AG10803 (cell line): ENCODE data around the gene KDM5A.
"Not testable (repeated sequence)": the region's sequence is repeated elsewhere in the genome, so short reads cannot be mapped to it uniquely, and the experiment has no call there.

Experiments
- DNase-seq: peaks from one replicate; pipeline ENCODE4 v3.0.0; 2010; ENCODE audit warnings: low read depth
- H3K4me3 ChIP-seq: 2 replicates; pipeline ENCODE4 v1.5.1; 2011; ENCODE audit warnings: mild to moderate bottlenecking, low read length, control low read depth
- TF ChIP-seq, protein P1 (sequence below): conservative IDR thresholded peaks from 2 replicates; pipeline ENCODE4 v1.5.1; 2011; ENCODE audit warnings: mild to moderate bottlenecking, low read length, control low read depth, inconsistent platforms

Gene KDM5A

DNA sequence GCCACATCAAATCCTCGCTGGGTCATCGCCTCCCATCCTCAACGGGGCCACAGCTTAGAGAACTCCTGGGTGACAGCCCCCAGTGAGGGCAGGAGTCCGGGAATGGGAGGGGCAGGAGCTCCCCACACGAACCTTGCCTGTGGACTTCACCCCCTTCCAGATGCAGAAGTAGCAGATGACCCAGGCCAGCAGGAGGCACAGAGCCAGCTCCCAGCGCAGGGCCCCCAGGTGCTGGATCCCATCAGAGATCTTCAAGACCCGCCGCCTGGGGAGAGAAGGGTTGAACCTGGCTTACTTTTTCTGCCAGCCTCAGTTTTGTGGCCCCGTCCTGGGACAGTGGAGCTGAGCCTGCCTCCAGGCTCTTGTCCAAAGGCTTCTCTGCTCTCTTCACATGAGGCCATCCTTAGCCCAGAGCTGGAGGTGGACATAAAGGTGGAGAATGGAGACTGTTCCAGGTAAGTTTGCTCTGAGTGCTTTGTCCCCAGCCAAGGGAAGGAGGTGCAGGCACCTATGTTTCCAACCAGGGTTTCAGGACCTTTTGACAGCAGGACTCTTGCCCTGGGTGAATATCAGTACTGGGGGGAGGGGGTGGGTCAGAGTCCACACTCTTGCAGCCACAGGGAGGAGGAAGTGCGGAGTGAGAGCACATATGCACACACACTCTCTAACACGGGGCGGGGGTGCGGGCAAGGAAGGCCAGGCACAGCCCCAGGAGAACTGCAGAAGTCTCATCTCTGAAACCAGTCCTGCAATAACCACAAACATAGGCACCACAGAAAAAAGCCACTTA, 151.9 kb downstream of the KDM5A start:
- DNase-seq, result no peak
- TF ChIP-seq, protein P1, sequence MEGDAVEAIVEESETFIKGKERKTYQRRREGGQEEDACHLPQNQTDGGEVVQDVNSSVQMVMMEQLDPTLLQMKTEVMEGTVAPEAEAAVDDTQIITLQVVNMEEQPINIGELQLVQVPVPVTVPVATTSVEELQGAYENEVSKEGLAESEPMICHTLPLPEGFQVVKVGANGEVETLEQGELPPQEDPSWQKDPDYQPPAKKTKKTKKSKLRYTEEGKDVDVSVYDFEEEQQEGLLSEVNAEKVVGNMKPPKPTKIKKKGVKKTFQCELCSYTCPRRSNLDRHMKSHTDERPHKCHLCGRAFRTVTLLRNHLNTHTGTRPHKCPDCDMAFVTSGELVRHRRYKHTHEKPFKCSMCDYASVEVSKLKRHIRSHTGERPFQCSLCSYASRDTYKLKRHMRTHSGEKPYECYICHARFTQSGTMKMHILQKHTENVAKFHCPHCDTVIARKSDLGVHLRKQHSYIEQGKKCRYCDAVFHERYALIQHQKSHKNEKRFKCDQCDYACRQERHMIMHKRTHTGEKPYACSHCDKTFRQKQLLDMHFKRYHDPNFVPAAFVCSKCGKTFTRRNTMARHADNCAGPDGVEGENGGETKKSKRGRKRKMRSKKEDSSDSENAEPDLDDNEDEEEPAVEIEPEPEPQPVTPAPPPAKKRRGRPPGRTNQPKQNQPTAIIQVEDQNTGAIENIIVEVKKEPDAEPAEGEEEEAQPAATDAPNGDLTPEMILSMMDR, result no peak
- no peak overlapping the region for H3K4me3 ChIP-seq

DNA sequence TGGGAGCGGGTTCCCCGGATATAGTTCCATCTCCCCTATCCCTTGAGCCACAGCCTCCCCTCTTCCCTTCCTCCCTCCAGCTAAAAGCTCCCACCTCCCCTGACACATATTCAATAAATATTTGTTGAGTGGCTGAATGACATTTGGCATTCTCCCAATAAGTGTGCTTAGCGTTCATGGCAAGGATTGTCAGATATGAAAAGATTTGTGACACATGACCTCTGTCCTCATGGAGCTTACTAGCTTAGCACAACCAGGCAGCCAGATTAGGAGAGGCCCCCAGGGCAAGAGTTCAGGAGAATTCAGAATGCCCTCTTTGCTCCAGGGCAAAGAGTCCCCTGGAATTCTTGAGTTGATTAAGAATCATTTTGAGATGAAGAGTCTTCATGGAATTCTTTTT, 152.7 kb downstream of the KDM5A start:
- TF ChIP-seq, protein P1, result no peak
- H3K4me3 ChIP-seq, result no peak overlapping the region
- DNase-seq, result no peak

DNA sequence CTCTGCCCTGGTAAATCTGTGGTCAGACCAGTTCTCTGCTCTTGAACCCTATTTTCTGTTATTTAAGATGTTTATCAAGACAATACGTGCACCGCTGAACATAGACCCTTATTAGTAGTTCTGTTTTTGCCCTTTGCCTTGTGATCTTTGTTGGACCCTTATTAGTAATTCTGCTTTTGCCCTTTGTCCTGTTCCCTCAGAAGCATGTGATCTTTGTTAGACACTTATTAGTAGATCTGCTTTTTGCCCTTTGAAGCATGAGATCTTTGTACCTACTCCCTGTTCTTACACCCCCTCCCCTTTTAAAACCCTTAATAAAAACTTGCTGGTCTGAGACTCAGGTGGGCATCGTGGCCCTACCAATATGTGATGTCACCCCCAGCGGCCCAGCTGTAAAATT, 153.2 kb downstream of the KDM5A start:
- DNase-seq, H3K4me3 ChIP-seq: not testable (repeated sequence)

DNA sequence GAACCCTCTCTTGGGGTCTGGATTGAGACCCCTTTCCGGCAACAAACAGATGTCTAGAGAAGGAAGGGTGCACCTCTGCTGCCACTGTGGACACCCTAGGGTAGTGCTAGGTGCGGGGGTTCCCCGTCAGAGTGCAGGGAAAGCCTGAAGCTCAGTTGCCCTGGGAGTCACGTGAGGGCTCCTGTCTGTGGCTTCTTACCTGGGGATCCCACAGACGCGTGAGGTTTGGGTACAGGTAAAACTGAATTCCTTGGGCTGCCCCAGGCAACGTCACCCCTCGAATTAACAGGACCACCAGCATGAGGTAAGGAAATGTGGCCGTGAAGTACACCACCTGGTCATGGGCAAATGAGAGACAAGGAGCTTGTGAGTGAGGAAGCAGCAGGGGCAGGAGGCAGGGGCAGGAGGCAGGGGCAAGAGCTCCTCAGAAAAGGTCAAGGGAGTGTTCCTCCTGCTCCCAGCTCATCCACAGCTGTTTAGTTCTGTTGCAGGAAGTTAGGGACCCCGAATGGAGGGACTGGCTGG, 154.2 kb downstream of the KDM5A start:
- TF ChIP-seq, protein P1, result no peak
- H3K4me3 ChIP-seq, result no peak overlapping the region
- DNase-seq, result no peak

DNA sequence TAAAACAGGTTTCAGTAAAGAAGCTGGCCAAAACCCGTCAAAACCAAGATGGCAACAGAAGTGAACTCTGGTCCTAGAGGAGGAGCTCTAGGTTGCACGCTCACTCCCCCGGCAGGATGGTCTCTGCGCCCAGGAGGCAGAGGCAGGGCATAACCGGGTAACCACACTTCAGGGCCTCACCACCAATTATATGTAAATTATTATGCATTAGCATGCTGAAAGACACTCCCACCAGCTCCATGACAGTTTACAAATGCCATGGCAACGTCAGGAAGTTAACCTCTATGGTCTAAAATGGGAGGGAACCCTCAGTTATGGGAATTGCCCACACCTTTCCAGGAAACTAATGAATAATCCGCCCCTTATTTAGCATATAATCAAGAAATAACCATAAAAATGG, 155.1 kb downstream of the KDM5A start:
- H3K4me3 ChIP-seq, result no peak overlapping the region
- no peak for DNase-seq
- TF ChIP-seq, protein P1, result no peak

DNA sequence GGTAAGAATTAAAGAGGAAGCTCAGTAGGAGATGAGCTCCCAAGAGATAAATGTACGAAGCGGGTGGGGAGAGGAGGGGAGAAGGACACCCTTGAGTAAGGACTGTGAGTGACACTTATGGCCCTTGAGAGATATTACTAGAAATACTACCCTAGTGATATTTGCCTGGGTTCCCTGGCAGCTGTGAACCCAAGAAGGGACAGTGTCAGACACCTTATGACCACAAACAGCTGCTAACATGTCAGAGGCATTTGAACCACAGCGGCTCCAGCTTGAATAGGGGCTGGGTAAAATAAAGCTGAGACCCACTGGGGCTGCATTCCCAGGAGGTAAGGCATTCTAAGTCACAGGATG, 155.5 kb downstream of the KDM5A start:
- no peak overlapping the region for H3K4me3 ChIP-seq
- no peak for DNase-seq
- TF ChIP-seq, protein P1, result no peak

DNA sequence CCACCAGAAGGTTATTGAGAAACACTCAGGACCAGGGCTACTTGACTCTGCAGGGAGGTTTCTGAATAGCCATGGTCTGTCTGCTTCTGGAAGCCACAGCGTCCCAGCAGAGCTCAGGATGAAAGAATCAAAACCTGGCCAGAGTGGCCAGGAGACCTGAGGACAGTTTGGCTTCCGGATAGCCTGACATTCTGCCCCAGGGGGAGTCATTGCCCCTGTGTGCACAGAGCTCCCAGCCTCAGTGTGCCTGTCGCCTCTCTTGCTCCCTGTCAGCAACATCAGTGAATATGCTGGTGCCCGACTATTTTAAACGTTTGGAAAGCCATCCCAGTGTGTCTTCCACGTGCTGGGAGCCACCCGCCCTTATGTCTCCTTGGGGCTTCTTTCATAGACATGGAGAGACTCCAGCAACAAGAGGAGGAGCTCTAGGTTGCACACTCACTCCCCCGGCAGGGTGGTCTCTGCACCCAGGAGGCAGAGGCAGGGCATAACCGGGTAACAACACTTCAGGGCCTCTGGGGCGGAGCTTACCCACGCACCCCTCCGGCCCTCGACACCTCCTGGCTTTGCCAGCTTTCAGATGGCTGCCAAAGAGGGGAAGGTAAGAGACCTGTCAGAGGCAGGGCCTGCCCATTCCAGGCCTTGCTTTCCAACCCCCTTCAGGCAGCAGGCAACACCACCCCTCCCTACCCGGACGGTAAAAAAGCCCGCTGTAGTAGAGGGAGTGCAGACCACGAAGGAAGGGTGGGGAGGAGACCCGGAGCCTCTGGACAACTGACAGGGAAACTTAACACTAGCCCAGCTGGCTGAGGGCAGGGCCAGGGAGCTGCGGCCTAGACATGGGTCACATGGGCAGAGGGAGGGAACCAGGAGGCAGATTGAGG, 156.1 kb downstream of the KDM5A start:
- no peak for DNase-seq
- TF ChIP-seq, protein P1, result no peak
- no peak overlapping the region for H3K4me3 ChIP-seq
